UCSD-AML1 (cell line): ENCODE results near the gene KCNJ9.

Source experiments
- DNase-seq: peaks from one replicate; lab custom pipeline; 2025; ENCODE audit not compliant: unreplicated experiment; lab: John Stamatoyannopoulos, UW

KCNJ9 gene

DNA sequence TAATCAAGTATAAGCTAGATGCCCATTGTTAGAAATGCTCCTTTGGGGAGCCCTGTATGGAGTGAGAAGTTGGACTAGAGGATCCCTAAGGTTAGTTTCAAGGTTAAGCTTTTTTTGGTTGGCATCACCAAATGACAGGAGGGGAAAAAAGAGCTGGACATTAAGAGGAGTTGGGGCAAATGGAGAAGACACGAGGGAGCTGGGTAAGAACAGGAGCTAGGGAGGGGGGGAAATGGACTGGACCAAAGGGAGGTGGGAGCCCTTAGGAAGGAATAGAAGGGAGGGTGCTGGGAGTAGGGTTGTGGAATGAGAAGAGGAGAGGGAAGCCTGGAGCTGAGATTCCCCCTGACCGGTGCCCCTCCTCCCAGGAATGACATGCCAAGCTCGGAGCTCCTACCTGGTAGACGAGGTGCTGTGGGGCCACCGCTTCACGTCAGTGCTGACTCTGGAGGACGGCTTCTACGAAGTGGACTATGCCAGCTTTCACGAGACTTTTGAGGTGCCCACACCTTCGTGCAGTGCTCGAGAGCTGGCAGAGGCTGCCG lies 5.9 kb downstream of the KCNJ9 start:
- no peak for DNase-seq

DNA sequence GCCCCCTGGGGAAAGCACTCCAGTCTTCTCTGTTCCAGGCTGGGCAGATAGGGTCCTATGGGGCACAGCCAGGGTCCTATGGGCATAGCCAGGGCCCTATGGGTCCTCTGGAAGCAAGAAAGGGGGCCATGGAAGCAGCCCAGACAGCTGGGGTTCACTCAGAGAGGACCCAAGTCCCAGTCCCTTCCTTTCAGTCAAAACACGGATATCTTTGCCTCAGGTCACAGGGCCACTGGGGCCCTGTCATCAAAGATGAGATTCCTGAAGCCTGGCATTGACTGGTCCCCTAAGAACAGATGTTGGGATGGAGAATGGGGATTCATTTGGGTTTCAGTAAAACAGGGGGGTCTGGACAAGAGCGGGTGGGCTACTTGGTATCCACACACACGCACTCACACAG lies 8.5 kb downstream of the KCNJ9 start:
- no peak for DNase-seq

DNA sequence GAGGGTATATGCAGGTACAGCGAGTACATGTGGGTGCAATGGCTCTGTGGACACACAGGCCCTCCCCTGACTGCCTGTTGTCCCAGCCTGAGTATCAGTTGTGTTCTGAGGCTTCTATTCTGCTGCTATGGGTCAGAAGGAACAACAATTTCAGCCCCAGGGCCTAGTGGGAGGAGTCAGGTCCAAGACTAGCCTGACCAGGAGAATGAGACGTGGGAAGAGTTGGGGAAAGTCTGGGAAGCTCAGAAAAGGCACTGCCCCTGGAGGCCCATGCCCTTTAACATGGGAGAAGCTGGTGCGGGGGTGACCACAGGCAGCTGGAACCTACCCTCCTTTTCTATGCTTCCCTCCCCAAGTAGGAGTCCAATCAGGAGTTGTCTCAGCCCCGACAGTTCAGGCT lies 9.4 kb downstream of the KCNJ9 start:
- no peak for DNase-seq

- no peak for DNase-seq
Measured at GRCh38 chr1:160091666-160092223, 10.4 kb downstream of the KCNJ9 start.

DNA sequence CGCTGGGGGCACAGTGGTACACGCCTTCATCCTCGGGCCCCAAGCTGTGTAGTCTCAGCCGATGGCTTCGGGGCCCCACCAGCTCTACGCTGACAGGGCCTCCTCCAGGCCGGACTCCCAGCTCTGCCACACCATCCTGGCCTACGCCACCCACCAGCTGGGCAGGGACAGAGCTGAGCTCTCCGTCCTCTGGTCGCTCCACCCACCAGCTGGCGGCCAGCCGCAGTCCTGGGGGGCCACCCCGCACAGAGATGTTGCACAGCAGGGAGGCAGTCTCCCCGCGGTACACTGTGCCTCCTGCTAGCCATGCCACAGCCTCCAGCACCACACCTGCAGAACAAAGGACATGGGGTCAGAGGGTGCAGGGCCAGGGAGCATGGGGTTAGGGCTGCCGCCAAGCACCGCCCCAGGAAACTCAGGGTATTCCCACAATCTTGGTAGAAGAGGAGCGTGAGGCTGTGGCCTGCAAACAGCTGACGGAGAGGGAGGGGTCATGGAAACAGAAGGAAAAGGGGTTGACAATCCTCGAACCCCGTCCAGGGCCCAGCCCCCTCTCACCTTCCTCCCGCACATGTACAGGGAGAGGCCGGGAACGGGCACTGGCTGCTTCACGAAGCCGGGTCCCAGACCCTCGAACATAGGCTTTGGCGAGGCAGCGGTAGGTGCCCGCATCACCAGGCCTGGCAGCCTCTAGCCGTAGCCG lies 11.2 kb downstream of the KCNJ9 start:
- DNase-seq = no peak

- DNase-seq = no peak
Measured at GRCh38 chr1:160093069-160093395, 11.7 kb downstream of the KCNJ9 start.

DNA sequence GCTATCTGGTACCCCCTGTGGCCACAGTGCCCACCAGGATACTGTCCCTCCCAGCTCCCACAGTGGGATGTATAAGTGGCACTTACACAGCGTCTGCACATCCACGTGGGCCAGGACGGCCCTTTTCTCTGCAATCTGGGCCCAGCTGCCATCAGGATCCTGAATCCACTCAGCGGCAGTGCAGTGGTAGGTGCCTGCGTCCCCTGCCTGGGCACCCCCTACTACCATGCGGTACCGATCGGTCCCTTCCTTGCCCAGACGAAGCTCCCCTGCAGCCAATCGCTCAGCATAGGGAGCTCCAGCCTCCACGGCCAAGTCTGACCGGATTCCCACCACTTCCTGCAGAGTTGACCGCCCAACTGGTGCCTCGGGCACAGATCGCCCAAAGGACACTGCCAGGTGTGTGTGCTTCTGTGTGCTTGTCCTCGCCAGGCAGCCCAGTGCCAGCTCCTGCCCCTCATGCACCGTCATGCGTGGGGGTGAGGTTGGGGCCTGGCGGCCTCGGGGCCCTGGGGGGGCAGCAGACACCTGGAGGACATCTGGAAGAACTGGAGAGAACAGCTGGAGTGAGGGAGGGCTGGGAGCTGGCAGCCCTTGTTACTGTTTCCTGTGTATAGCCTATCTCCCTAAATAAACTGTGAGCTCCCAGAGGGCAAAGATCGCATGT lies 12.4 kb downstream of the KCNJ9 start:
- DNase-seq = no peak

GRCh38 chr1:160094291-160094625 lies 12.9 kb downstream of the KCNJ9 start:
- no peak for DNase-seq

- no peak for DNase-seq
Measured at GRCh38 chr1:160094806-160095205, 13.5 kb downstream of the KCNJ9 start.

- DNase-seq = no peak
Measured at GRCh38 chr1:160095382-160096105, 14.2 kb downstream of the KCNJ9 start.

- DNase-seq = no peak
Measured at GRCh38 chr1:160096274-160097116, 15.2 kb downstream of the KCNJ9 start.

- DNase-seq = no peak
Measured at GRCh38 chr1:160097151-160097910, 16.0 kb downstream of the KCNJ9 start.

DNA sequence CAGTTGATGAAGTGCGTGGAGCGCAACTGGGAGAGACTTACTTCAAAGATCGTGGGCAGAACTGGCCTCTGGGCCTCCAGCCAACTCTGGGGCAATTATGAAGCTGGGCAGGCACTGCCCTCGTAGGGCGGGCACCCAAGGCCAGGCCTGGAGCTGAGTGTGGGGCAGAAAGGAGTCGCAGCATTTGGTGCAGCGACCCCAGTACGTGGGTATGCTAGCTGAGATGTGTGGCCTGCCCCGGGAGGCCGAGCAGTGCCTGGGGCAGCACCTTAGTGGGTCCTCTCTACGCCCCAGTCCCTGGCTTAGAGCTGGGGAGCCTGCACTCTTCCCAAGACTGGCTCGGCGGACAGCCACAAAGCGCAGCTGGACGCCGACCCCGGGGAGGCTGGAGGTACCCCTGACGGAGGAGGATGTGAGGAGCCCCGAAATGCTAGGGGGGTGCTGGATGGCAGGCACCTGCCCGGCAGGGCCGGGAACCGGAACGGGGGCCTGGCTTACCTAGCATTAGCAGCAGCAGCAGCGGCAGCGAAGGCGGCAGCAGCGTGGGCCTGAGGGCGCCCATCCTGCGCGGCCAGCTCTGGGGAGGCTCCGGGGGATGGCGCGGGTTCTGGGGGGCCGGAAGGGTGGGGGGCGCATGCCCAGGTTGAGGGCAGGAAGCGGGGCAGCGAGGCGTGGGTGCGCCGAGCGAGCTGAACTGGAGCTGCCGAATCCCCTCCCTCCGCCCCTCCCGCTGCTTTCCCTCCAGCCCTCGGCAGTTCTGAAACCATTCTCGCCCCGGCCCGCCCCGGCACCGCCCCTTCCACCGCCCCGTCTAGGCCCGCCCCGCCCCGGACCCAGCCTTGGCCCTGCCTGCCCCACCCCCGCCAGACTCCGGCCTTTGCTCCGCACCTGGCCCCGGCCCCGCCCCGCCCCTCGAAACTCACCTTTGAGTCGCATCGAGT lies 16.8 kb downstream of the KCNJ9 start, which contains the start of gene IGSF8:
Gene IGSF8, minus strand, starts transcription at position 709 of the 941 bp plus-strand sequence. Its CDS starts 147 bp downstream, at position 562.
- DNase-seq = peak; percentile 89

DNA sequence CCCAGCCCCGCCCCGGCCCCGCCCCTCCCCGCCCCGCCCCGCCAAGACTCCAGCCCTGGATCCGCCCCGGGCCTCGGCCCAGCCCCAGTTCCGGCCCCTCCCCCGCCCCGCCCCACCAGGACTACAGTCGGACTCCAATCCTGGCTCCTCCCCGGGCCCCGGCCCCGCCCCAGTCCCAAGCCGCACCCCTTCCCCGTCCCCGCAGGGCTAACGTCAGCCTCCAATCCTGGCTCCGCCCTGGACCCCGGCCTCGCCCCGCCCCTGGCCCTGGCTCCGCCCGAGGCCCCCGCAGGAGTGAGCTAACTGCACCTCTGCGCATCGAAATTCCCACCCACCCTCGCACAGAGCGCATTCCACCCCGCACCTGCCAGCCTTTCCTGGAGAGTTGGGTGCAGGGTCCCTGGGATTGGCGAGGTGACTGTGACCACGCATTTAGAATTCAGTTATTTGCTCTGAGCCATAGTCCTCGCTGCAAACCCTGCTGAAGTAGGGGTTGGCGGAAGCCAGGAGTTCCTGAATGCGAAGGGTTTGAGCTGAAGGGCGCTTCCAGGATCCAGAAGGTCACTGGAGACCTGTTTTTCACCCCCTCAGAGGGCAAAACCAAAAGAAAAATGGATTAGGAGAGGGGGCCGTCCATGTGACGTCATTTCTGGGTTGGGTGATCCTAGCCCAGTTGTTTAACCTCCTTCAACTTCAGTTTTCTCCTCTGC lies 17.7 kb downstream of the KCNJ9 start:
- DNase-seq = peak; percentile 95

GRCh38 chr1:160099716-160100375 lies 18.5 kb downstream of the KCNJ9 start:
- no peak for DNase-seq

- peak; percentile 80 for DNase-seq
Measured at GRCh38 chr1:160101037-160101716, 19.8 kb downstream of the KCNJ9 start.
